ENCODE data around the gene ATP2B2.

ATP2B2 gene

DNA sequence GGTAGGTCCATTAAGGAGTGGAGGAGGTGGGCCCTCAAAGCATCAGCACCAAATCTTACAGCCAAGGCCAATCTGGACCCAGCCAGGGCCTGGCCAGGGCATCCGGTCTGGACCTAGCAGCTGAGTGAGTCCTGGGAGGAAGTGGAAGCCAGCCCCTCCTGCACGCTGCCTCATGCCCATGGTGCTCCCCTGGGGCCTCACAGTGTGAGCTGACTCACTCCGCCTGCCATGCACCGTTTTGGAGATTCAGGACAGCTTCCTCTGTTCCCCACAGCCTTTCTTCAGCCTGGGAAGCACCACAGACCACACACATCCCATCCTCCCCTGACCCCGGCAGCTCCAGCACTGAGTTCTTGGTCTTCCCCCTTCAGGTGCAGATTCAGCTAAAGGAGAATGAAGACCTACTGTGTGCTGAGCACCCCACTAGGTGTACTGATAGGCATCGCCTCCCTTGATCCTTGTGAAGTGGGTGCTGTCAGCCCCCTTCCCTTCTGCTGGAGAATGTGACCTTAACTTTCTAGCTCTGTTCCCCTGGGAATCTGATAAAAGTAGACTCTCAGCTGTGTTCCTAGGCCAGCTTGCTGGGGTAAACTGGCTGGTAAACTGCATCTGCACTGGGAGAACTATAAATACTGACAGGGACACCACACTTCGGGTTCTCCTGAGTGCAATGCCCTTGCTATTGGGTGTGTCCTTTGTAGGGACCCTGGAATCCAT lies 147.6 kb downstream of the ATP2B2 start:
- H3K27me3 ChIP-seq (ENCODE audit: control insufficient read depth, insufficient read depth, low read length), result peaks cover 4% of the 10 kb centered on the region
- H3K4me3 ChIP-seq (ENCODE audit: low read length), result no peak overlapping the region
- H3K9ac ChIP-seq (ENCODE audit: low read length), result no peak overlapping the region
- H3K9me3 ChIP-seq (ENCODE audit: control insufficient read depth, low read length), result no peaks in the 10 kb centered on the region
- H3K4me1 ChIP-seq (ENCODE audit: control insufficient read depth, insufficient read depth, low read length), result no peaks in the 10 kb centered on the region
- H3K36me3 ChIP-seq (ENCODE audit: control insufficient read depth, insufficient read depth, low read length), result no peaks in the 10 kb centered on the region

DNA sequence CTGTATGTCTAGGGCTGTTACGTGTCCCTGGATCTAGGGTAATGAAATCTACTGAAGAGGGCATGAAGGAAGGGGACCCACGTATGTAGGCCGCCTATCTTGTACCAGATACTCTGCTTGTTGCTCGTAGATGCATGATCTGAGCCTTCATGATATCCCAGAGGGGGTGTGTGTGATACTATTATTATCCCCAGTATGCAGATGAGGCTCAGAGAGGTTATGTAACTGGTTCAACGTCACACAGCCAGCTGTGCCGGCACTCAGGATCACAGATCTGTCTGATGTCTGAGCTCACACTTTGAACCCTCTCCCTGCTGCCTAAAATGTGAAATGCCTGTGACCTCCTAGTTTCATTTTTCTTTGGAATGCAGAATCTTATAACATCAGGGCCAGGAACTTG lies 148.3 kb downstream of the ATP2B2 start:
- Histone ChIP-seq H3K4me1 (ENCODE audit: control insufficient read depth, insufficient read depth, low read length) (no peaks in the 10 kb centered on the region), H3K4me3 (ENCODE audit: low read length) (no peak overlapping the region), H3K36me3 (ENCODE audit: control insufficient read depth, insufficient read depth, low read length) (no peaks in the 10 kb centered on the region), H3K9ac (ENCODE audit: low read length) (no peak overlapping the region), H3K9me3 (ENCODE audit: control insufficient read depth, low read length) (no peaks in the 10 kb centered on the region), H3K27me3 (ENCODE audit: control insufficient read depth, insufficient read depth, low read length) (peaks cover 1% of the 10 kb centered on the region)

DNA sequence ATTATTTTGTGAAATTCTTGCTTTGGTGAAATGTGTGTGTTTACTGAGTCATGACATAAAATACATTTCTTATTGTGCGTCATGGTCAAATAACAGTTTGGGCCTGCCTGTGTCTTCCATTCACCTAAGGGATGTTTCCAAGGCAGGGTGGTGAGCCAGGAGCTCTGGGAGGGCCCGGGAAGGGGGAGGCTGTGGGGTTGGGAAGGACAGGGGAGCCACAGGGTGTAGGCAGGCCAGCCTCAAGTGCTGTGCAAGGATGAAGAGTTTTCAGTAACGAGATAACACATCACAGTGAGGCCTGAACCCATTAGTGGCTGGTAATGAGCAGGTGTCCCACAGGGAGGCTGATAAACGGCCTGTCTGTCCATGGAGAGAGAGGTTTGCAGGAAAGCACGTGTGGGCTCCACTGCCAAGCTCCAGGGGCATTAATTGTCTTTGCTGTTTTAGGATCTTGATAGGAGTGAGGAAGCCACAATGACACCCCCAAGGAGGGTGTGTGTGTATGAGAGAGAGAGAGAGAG lies 148.9 kb downstream of the ATP2B2 start:
- Histone ChIP-seq H3K4me1 (ENCODE audit: control insufficient read depth, insufficient read depth, low read length) (no peaks in the 10 kb centered on the region), H3K36me3 (ENCODE audit: control insufficient read depth, insufficient read depth, low read length) (no peaks in the 10 kb centered on the region), H3K9me3 (ENCODE audit: control insufficient read depth, low read length) (no peaks in the 10 kb centered on the region), H3K27me3 (ENCODE audit: control insufficient read depth, insufficient read depth, low read length) (no peaks in the 10 kb centered on the region), H3K9ac (ENCODE audit: low read length) (no peak overlapping the region), H3K4me3 (ENCODE audit: low read length) (no peak overlapping the region)

GRCh38 chr3:10354361-10355015 lies 150.9 kb downstream of the ATP2B2 start:
- Histone ChIP-seq H3K36me3 (ENCODE audit: control insufficient read depth, insufficient read depth, low read length) (no peaks in the 10 kb centered on the region), H3K27me3 (ENCODE audit: control insufficient read depth, insufficient read depth, low read length) (no peaks in the 10 kb centered on the region), H3K9me3 (ENCODE audit: control insufficient read depth, low read length) (no peaks in the 10 kb centered on the region), H3K4me3 (ENCODE audit: low read length) (no peak overlapping the region), H3K4me1 (ENCODE audit: control insufficient read depth, insufficient read depth, low read length) (no peaks in the 10 kb centered on the region), H3K9ac (ENCODE audit: low read length) (no peak overlapping the region)

DNA sequence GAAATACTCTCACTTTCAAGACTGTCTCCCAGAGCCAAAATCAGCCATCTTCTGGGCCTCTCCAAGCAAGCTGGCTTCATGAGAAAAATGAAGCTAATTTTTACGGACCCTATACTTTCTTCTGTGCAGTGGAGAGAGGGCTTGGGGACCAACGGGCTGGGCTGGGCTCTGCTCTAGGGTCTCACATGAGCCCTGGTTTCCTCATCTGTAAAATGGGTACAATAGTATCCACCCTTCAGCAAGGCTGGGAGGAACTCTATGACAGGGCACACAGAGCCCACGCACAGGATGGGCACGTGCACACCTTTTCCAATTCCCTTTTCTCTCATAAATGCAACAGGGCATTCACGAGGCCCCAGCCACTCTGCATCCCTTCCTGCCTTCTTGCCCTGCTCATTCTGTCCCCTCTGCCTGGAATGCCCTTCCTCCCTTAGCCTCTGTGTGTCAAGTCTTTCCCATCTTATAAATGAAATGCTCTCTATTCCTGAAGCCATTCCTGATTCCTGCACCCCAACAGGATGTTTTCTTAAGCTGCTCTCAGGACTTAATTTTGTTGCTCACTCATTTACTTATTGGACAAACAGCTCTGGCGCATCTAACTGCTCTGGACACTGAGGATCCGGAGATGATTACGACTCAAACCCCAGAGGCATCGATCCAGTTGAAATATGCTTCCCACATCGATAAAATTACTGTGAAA lies 151.6 kb downstream of the ATP2B2 start:
- no peaks in the 10 kb centered on the region for H3K27me3 ChIP-seq (ENCODE audit: control insufficient read depth, insufficient read depth, low read length)
- H3K9me3 ChIP-seq (ENCODE audit: control insufficient read depth, low read length), result no peaks in the 10 kb centered on the region
- H3K9ac ChIP-seq (ENCODE audit: low read length), result no peak overlapping the region
- no peak overlapping the region for H3K4me3 ChIP-seq (ENCODE audit: low read length)
- H3K36me3 ChIP-seq (ENCODE audit: control insufficient read depth, insufficient read depth, low read length), result no peaks in the 10 kb centered on the region
- no peaks in the 10 kb centered on the region for H3K4me1 ChIP-seq (ENCODE audit: control insufficient read depth, insufficient read depth, low read length)

GRCh38 chr3:10353160-10353559 lies 152.2 kb downstream of the ATP2B2 start:
- Histone ChIP-seq H3K4me3 (ENCODE audit: low read length) (no peak overlapping the region), H3K9ac (ENCODE audit: low read length) (no peak overlapping the region)

DNA sequence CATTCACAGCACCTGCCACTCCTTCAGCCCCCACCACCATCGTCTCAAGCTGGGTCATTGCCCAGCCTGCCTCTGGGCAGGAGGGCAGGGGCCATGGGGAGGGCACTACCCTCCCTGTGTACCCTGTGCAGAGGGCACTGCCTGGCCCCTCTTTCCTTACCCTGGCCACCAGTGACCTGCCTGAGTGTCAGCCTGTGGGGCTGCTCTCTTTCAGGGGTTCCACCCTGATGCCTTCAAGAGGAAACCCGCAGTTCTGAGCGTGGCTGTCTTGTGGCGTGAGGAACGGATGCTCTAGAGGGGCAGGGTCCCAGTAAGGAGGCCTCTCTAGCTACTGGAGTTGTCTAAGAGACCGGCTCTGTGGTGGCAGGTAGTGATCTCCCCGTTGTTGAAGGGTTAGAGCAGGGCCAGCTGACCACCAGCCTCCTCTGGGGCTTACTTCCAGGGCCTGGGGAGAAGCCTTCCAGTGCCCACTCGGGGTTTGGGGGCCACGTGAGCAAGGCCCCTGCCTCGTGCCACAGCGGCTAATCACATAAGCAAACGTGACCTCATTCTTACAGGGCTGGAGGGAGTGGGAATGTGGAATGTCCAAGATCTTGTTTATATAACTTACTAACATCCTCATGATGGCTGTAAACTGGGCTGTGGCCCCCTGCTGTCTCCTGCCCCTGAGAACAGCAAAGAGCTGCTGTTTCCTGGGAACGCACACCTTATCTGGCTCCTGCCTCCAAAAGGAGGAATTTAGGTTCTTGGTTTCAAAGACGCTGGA lies 153.1 kb downstream of the ATP2B2 start:
- H3K36me3 ChIP-seq (ENCODE audit: control insufficient read depth, insufficient read depth, low read length), result no peaks in the 10 kb centered on the region
- no peak overlapping the region for H3K9ac ChIP-seq (ENCODE audit: low read length)
- H3K27me3 ChIP-seq (ENCODE audit: control insufficient read depth, insufficient read depth, low read length), result no peaks in the 10 kb centered on the region
- no peak overlapping the region for H3K4me3 ChIP-seq (ENCODE audit: low read length)
- H3K9me3 ChIP-seq (ENCODE audit: control insufficient read depth, low read length), result no peaks in the 10 kb centered on the region
- no peaks in the 10 kb centered on the region for H3K4me1 ChIP-seq (ENCODE audit: control insufficient read depth, insufficient read depth, low read length)

More at GRCh38 chr3:10353160-10353559, 152.2 kb downstream of the ATP2B2 start:
- Histone ChIP-seq H3K36me3 (ENCODE audit: control insufficient read depth, insufficient read depth, low read length) (no peaks in the 10 kb centered on the region), H3K27me3 (ENCODE audit: control insufficient read depth, insufficient read depth, low read length) (no peaks in the 10 kb centered on the region), H3K9me3 (ENCODE audit: control insufficient read depth, low read length) (no peaks in the 10 kb centered on the region), H3K4me1 (ENCODE audit: control insufficient read depth, insufficient read depth, low read length) (no peaks in the 10 kb centered on the region)

GRCh38 chr3:10351013-10351735 lies 154.2 kb downstream of the ATP2B2 start:
- no peaks in the 10 kb centered on the region for H3K4me1 ChIP-seq (ENCODE audit: control insufficient read depth, insufficient read depth, low read length)
- H3K36me3 ChIP-seq (ENCODE audit: control insufficient read depth, insufficient read depth, low read length), result no peaks in the 10 kb centered on the region
- no peaks in the 10 kb centered on the region for H3K9me3 ChIP-seq (ENCODE audit: control insufficient read depth, low read length)
- no peak overlapping the region for H3K9ac ChIP-seq (ENCODE audit: low read length)
- no peaks in the 10 kb centered on the region for H3K27me3 ChIP-seq (ENCODE audit: control insufficient read depth, insufficient read depth, low read length)
- H3K4me3 ChIP-seq (ENCODE audit: low read length), result no peak overlapping the region

DNA sequence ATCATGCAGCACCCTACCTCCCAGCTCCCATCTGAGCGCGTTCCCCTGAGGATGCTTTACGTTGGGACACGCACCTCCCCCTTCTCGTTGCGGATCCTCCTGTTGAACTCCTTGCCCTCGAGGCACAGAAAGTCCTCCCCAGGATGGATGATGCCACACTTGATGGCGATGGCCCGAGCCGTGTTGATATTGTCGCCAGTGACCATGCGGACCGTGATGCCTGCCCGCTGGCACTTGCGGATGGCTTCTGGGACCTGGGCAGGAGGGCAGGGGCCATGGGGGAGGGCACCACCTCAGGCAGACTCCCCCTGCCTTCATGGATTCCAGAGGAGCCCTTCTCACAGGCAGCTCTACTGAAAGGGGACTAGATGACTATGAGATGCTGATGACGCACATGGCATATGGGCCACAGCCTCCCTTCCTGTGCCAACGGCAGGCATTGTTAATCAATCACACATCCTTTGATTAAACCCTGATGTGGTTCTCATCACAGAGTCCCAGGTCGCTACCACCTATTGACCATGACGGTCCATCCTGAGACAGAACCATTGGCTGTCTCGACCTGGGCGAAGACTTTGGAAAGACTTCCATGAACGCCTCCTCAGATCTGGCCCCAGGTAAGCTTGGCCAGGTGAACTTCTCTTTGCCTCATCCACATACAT lies 154.9 kb downstream of the ATP2B2 start:
- no peaks in the 10 kb centered on the region for H3K9me3 ChIP-seq (ENCODE audit: control insufficient read depth, low read length)
- no peaks in the 10 kb centered on the region for H3K4me1 ChIP-seq (ENCODE audit: control insufficient read depth, insufficient read depth, low read length)
- no peak overlapping the region for H3K9ac ChIP-seq (ENCODE audit: low read length)
- H3K4me3 ChIP-seq (ENCODE audit: low read length), result no peak overlapping the region
- H3K36me3 ChIP-seq (ENCODE audit: control insufficient read depth, insufficient read depth, low read length), result no peaks in the 10 kb centered on the region
- H3K27me3 ChIP-seq (ENCODE audit: control insufficient read depth, insufficient read depth, low read length), result no peaks in the 10 kb centered on the region

GRCh38 chr3:10349801-10350200 lies 155.6 kb downstream of the ATP2B2 start:
- H3K4me3 ChIP-seq (ENCODE audit: low read length), result no peak overlapping the region
- no peaks in the 10 kb centered on the region for H3K9me3 ChIP-seq (ENCODE audit: control insufficient read depth, low read length)
- H3K9ac ChIP-seq (ENCODE audit: low read length), result no peak overlapping the region
- peaks cover 2% of the 10 kb centered on the region for H3K27me3 ChIP-seq (ENCODE audit: control insufficient read depth, insufficient read depth, low read length)
- H3K36me3 ChIP-seq (ENCODE audit: control insufficient read depth, insufficient read depth, low read length), result no peaks in the 10 kb centered on the region
- H3K4me1 ChIP-seq (ENCODE audit: control insufficient read depth, insufficient read depth, low read length), result no peaks in the 10 kb centered on the region

GRCh38 chr3:10348404-10348721 lies 157.0 kb downstream of the ATP2B2 start:
- H3K9ac ChIP-seq (ENCODE audit: low read length), result no peak overlapping the region
- peaks cover 8% of the 10 kb centered on the region for H3K27me3 ChIP-seq (ENCODE audit: control insufficient read depth, insufficient read depth, low read length)
- H3K4me1 ChIP-seq (ENCODE audit: control insufficient read depth, insufficient read depth, low read length), result no peaks in the 10 kb centered on the region
- no peaks in the 10 kb centered on the region for H3K36me3 ChIP-seq (ENCODE audit: control insufficient read depth, insufficient read depth, low read length)
- H3K4me3 ChIP-seq (ENCODE audit: low read length), result no peak overlapping the region
- no peaks in the 10 kb centered on the region for H3K9me3 ChIP-seq (ENCODE audit: control insufficient read depth, low read length)
